Measurements from ENCODE around the gene WDR26. TPM values are rescaled to one million over a fixed set of nuclear protein-coding genes. Genes with fewer than 3 reads are reported as not detected.

WDR26 gene
- total RNA-seq, 1 donor, result 57.7 TPM

- H3K4me3 ChIP-seq (ENCODE audit: low read depth, low read length), result peak overlapping the region; percentile 15
- DNase-seq (ENCODE audit: low read depth), result no peak
Measured at GRCh38 chr1:224435999-224436398, 1.4 kb upstream of the WDR26 start.

DNA sequence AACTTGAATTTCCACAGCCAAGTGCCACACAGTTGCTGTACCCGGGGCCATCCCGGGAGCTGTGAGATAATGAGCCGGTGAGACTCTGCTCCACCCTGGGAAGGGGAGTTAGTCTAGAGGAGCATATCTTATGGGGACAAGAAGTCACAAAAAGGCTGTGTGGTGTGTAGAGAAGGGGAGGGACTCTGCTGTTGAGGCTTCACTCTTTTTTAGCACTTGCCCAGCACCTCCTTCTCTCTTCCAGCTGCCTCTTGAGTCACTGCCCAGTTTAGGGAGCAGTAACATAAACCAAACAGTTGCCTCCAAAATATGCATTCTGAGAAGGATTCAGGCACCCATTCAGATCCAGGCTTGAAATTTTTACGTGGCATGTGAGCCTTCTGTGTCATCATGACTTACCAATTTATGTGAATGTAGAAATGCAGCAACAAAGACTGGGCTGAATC is 744 bp upstream of the WDR26 start:
- peak overlapping the region; percentile 97 for H3K4me3 ChIP-seq (ENCODE audit: low read depth, low read length)
- DNase-seq (ENCODE audit: low read depth), result peak; percentile 86
- TF ChIP-seq CTCF (IDR thresholded peaks at IDR 0.05; ENCODE audit: insufficient read depth, low read length), result no peak

More at GRCh38 chr1:224435999-224436398, 1.4 kb upstream of the WDR26 start:
- no peak for TF ChIP-seq CTCF (IDR thresholded peaks at IDR 0.05; ENCODE audit: insufficient read depth, low read length)

DNA sequence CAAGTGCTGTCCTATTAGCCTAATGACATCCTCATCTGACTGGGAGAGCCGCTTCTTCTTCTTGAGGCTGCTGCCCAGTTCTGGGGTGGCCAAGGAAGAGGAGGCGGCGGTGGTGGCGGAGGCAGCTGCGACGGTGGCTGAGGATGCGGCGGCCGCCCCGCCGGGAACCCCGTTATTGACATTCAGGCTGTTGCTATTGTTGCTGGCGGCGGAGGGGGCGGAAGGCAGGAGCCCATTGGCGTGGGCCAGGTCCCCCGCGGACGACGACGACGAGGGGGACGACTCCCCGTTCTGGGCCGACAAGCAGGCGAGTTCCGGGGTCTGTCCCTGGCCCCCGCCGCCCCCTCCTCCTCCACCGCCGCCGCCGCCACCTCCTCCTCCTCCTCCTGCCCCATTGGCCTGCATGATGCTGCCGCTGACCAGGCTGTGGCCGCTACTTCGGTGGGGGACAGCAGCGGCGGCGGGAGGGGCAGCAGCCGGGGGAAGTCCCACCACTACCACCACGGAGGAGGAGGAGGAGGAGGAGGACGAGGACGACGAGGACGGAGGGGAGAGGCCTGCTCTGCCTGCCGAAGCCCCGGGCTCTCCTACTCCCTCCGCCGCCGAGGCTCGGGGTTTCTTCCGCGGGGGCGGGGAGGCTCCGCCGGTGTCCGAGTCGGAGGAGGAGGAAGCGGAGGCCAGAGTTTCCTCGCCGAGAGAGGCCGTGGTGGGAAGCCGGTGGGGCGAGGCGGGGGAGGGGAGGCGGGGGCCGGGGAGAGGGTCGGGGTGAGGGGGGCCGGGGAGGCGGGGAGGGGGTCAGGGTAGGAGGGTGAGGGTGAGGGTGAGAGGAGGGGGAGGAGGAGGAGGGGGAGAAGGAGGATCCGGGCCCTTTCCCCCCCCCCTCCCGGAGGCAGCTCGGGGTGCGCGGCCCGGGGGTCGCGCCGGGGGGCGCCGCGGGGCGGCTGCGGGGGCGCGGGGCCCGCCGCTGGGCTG is 610 bp downstream of the WDR26 start:
- peak overlapping the region; percentile 97 for H3K4me3 ChIP-seq (ENCODE audit: low read depth, low read length)
- DNase-seq (ENCODE audit: low read depth), result no peak
- no peak for TF ChIP-seq CTCF (IDR thresholded peaks at IDR 0.05; ENCODE audit: insufficient read depth, low read length)

- peak overlapping the region; percentile 97 for H3K4me3 ChIP-seq (ENCODE audit: low read depth, low read length)
- no peak for TF ChIP-seq CTCF (IDR thresholded peaks at IDR 0.05; ENCODE audit: insufficient read depth, low read length)
- DNase-seq (ENCODE audit: low read depth), result peak; percentile 24
Measured at GRCh38 chr1:224433041-224433691, 1.4 kb downstream of the WDR26 start.

DNA sequence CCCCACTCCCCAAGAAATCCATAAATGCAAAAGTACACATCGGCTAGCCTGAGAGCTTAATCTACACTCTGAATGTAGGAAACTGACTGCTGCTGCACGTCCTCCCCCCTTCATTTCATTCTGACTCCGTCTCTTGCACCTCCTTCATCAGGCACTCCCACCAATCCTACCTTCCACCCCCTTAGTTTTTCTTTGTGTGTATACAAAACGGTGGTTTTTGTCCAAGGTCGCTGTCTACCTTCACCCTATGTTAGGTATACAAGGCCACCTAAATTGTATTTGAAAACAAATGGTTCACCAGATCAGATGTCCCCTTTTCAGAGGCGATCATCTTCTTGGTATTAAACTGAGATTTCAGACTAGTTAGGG is 1.9 kb downstream of the WDR26 start:
- TF ChIP-seq CTCF (IDR thresholded peaks at IDR 0.05; ENCODE audit: insufficient read depth, low read length), result no peak
- DNase-seq (ENCODE audit: low read depth), result peak; percentile 37
- H3K4me3 ChIP-seq (ENCODE audit: low read depth, low read length), result peak overlapping the region; percentile 97

GRCh38 chr1:224432146-224432545 is 2.5 kb downstream of the WDR26 start:
- DNase-seq (ENCODE audit: low read depth), result peak; percentile 55
- no peak for TF ChIP-seq CTCF (IDR thresholded peaks at IDR 0.05; ENCODE audit: insufficient read depth, low read length)
- H3K4me3 ChIP-seq (ENCODE audit: low read depth, low read length), result peak overlapping the region; percentile 97
